AG09309 (cell line): Measurements from ENCODE around the gene LAT.
"Not testable (repeated sequence)": the region's sequence is repeated elsewhere in the genome, so short reads cannot be mapped to it uniquely, and the experiment has no call there.

Experiments
- DNase-seq: peaks from one replicate; pipeline ENCODE4 v3.0.0-alpha.2; 2010; ENCODE audit warnings: low read depth
- H3K4me3 ChIP-seq: 2 replicates; pipeline ENCODE4 v1.5.1; 2011; ENCODE audit warnings: mild to moderate bottlenecking, low read depth, low read length, moderate library complexity; ENCODE audit not compliant: control insufficient read depth
- TF ChIP-seq, protein P1 (sequence below): IDR thresholded peaks from 2 replicates; pipeline ENCODE4 v1.5.1; 2011; ENCODE audit warnings: mild to moderate bottlenecking, low read depth, low read length, inconsistent platforms; ENCODE audit not compliant: insufficient read depth, control insufficient read depth; ENCODE audit errors: missing control alignments

The LAT gene

DNA sequence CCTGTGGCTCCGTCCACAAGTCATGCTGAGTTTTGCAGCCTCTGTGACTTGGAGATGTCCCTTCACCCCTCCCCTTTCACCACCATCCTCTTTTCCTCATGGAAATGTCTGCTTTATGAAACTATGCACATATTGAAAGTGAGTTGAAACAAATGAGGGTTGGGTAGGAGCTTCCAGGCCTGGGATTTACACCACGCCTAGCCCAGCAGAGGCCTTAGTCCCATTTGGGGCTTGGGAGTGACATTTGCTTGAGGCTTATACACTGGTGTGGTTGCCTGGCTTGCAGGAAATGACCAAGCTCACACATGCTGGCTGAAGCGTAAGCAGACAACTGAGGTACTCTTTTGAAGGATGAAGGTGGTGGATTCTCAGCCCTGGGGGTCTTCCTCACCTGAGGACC, 20.8 kb upstream of the LAT start:
- no peak for DNase-seq
- TF ChIP-seq, protein P1, sequence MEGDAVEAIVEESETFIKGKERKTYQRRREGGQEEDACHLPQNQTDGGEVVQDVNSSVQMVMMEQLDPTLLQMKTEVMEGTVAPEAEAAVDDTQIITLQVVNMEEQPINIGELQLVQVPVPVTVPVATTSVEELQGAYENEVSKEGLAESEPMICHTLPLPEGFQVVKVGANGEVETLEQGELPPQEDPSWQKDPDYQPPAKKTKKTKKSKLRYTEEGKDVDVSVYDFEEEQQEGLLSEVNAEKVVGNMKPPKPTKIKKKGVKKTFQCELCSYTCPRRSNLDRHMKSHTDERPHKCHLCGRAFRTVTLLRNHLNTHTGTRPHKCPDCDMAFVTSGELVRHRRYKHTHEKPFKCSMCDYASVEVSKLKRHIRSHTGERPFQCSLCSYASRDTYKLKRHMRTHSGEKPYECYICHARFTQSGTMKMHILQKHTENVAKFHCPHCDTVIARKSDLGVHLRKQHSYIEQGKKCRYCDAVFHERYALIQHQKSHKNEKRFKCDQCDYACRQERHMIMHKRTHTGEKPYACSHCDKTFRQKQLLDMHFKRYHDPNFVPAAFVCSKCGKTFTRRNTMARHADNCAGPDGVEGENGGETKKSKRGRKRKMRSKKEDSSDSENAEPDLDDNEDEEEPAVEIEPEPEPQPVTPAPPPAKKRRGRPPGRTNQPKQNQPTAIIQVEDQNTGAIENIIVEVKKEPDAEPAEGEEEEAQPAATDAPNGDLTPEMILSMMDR, result no peak
- H3K4me3 ChIP-seq, result no peak overlapping the region

DNA sequence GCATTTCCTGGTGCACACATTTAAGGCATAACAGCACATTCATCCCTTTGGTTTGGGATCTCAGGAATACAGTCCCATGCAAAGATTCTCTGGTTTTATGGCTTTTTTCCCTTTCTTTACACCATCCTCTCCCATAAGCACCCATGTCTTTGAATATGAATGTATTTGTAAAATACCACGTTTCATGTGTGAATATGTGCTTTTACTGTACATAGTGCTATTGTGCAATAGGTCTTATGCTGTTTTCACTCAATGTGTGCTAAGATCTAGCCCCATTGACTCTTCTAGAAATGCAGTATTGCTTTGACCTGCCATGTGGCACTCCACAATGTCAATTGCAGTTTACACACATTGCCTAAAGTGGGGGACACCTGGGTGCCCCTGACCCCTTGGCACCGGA, 20.4 kb upstream of the LAT start:
- TF ChIP-seq, protein P1, result no peak
- no peak overlapping the region for H3K4me3 ChIP-seq
- DNase-seq, result no peak

DNA sequence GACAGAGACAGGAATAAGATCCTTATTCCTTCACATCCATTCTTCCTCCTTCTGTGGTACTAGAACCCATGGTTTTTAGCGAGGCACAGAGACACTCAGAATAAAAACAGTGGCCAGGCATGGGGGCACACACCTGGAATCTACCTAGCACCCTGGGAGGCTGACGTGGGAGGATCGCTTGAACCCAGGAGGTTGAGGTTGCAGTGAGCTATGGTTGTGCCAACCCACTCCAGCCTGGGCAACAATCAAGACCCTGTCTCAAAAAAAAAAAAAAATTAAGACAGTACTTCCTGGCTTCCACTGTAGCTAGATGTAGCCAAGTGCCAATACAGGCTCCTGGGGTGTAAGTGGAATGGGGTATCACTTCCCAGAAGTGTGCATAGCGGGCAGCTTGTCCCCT, 17.7 kb upstream of the LAT start:
- TF ChIP-seq, protein P1, result no peak
- no peak overlapping the region for H3K4me3 ChIP-seq
- no peak for DNase-seq

DNA sequence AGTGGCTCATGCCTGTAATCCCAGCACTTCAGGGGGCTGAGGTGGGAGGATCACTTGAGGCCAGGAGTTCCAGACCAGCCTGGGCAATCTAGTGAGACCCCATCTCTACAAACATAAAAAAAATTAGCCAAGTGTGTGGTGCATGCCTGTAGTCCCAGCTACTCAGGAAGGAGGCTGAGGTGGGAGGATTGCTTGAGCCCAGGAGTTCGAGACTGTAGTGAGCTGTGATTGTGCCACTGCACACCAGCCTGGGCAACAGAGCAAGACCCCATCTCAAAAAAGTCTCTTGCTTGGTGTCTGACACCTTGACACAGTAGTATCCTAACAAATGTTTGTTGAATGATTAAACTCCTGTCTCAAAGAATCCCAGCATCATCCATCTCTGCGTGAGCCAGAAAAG, 15.2 kb upstream of the LAT start:
- DNase-seq, H3K4me3 ChIP-seq: not testable (repeated sequence)

DNA sequence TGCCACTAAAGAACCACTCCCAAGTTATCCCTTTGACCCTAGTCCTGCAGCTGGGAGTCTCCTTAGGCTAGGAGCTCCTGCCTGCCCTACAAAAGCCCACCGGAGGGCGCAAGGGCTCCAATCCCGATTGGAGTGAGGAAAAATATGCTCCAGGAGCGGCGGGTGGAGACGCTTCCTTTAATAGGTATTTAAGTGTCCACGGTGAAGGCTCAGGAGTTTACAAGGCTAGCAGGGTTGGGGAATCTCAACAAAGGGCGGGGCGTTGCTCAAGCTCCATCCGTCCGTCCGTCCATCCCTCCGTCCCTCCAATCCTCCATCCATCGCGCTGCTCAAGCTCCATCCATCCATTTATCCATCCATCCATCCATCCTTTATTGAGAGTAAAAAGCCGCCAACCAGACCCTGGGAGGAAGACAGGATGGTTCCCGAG, 10.8 kb upstream of the LAT start:
- TF ChIP-seq, protein P1, result peak; percentile 82
- DNase-seq, result peak; percentile 7
- H3K4me3 ChIP-seq, result peak overlapping the region; percentile 94

DNA sequence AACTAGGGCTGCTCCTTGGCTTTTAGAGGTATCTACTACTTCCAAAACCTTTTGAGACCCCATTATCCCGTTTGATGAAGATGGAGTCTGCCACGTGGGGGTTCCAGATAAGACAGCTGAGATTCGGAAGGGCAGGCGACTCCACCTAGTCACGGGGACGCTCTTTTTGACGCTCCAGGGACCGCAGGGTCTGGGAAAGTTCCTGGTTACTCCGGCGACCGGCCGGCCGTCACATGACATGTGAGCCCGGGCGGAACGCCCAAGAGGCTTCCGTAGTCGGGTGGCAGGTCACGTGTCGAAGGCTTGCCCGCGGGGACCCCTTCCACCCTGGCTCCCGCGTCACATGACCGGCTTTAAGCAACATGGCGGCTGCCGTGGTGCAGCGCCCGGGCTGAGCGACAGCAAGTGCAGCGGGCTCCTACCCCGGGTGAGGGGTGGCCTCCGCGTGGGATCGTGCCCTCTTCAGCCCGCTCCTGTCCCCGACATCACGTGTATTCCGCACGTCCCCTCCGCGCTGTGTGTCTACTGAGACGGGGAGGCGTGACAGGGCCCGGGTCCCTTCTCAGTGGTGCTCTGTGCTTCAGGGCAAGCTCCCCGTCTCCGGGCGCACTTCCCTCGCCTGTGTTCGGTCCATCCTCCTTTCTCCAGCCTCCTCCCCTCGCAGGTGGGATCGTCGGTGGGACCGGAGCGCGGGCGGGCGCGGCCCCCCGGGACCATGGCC, 10.3 kb upstream of the LAT start, which contains the start of gene SPNS1:
Gene SPNS1 (plus strand): TSS at position 342 of the 721 bp plus-strand sequence. CDS start 374 bp downstream, at position 716.
- peak; percentile 80 for DNase-seq
- H3K4me3 ChIP-seq, result peak within 1 kb of the TSS; percentile 94
- TF ChIP-seq, protein P1, result no peak

DNA sequence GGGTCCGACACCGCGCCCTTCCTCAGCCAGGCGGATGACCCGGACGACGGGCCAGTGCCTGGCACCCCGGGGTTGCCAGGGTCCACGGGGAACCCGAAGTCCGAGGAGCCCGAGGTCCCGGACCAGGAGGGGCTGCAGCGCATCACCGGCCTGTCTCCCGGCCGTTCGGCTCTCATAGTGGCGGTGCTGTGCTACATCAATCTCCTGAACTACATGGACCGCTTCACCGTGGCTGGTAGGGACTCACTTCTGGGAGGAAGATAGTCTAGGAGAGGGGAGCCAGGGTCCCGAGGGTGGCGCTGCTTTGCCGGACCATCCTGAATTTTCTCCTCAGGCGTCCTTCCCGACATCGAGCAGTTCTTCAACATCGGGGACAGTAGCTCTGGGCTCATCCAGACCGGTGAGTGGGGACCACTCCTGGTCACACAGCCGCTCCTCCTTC, 9.7 kb upstream of the LAT start:
- TF ChIP-seq, protein P1, result no peak
- H3K4me3 ChIP-seq, result peak overlapping the region; percentile 94
- DNase-seq, result no peak
